Ascending aorta (tissue), 2 donors: ENCODE data around the gene NCAN. TPM values are rescaled to one million over a fixed set of nuclear protein-coding genes. Genes with fewer than 3 reads are reported as not detected.

ENCODE experiments used
- DNase-seq, 2 donors: peaks; one replicate each; pipeline ENCODE4 v3.0.0-alpha.2; 2019; ENCODE audit warnings: low spot score in 2 of 2
- H3K27ac ChIP-seq, 2 donors: fragments of 200-600 bp; sonication (generic); one replicate each; pipeline ENCODE4 v1.5.1; 2016 to 2017; ENCODE audit warnings: mild to moderate bottlenecking in 1 of 2
- H3K27me3 ChIP-seq: fragments of 200-600 bp; sonication (generic); one replicate; pipeline ENCODE4 v1.5.1; 2017
- H3K36me3 ChIP-seq, 2 donors: fragments of 200-600 bp; sonication (generic); one replicate each; pipeline ENCODE4 v1.5.1; 2016
- H3K4me1 ChIP-seq, 2 donors: fragments of 200-600 bp; sonication (generic); one replicate each; pipeline ENCODE4 v1.5.1; 2016 to 2017; ENCODE audit warnings: mild to moderate bottlenecking in 1 of 2
- H3K4me3 ChIP-seq, 2 donors: fragments of 200-600 bp; sonication (generic); one replicate each; pipeline ENCODE4 v1.5.1; 2016 to 2017; ENCODE audit warnings: mild to moderate bottlenecking in 1 of 2
- H3K9me3 ChIP-seq, 2 donors: fragments of 200-600 bp; sonication (generic); one replicate each; pipeline ENCODE4 v1.5.1; 2016
- intact Hi-C: fragments of 100-400 bp; cut with DNase I; formaldehyde crosslinking; loops from one replicate; pipeline ENCODE4 v1.15.1; 2023
- total RNA-seq: library from RNA; depleted of rRNA; stranded (reverse); fragments of >200 nt; gene quantifications from one replicate; pipeline ENCODE4 v1.1.0, GENCODE V29; 2016
- TF ChIP-seq, protein P1 (sequence below), 3 experiments: fragments of 200-600 bp in 2 of 3; fragments of 450-650 bp in 1 of 3; sonication (generic) in 2 of 3; IDR thresholded peaks; one replicate each; pipeline ENCODE4 v1.5.1; 2016 to 2019; ENCODE audit warnings: antibody characterized with exemption in 3 of 3, mild to moderate bottlenecking in 1 of 3, moderate library complexity in 1 of 3

Gene NCAN
- total RNA-seq, 1 donor from 2014 or later = not detected

DNA sequence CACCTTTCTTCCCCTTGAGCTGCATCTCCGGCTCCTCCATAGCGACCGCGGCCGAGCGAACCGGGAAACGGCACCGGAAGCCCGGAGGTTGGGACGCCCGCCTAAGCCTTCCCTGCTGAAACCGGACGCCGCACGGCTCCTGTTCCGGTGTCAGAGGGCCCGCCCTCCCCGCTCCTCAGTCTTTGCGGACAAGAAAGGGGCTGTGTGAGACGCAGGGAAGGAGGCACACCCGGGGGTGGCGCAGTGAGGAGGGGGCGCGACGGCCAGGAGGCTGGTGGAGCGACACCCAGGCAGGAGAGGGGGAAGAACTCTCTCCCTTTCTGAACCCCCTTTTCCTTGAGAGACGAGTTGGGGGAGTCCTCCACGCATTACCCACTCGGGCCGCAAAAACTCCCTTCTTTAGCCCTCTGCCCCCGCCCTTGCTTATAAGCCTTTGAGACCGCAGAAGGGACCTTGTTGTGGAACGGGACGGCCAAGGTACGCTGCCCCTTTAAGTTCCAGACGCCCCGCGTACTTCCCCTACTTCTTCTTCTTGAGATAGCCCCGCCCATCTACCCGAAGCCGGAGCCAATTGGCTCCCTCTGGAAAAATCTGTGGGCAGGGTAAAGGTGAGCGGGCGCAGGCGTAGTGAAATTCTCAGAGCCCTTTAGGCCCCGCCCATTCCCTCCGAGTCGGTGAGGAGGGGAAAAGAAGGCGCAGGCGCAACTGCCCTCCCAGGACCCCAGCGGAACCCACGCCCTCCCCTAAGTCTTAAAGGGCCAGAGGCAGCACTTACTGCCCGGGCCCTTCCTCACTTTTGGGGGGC, 19.5 kb upstream of the NCAN start, which contains the start of the genes BORCS8 and RFXANK:
TSS of gene BORCS8 (minus strand) at position 75 of the 805 bp plus-strand sequence. CDS start at position 40, 35 bp downstream.
TSS of gene RFXANK (plus strand) at position 181 of the 805 bp plus-strand sequence. CDS start 1,689 bp downstream, outside the sequence.
- peaks cover 26 to 33% of the 10 kb centered on the region in 2 donors for H3K4me1 ChIP-seq
- intact Hi-C loops = loop anchor here (1.0 to 10.0 kb wide), 7 partner anchors 11 to 323 kb away; partner anchors contain the start of genes GATAD2A, MAU2, NDUFA13 and NR2C2AP

DNA sequence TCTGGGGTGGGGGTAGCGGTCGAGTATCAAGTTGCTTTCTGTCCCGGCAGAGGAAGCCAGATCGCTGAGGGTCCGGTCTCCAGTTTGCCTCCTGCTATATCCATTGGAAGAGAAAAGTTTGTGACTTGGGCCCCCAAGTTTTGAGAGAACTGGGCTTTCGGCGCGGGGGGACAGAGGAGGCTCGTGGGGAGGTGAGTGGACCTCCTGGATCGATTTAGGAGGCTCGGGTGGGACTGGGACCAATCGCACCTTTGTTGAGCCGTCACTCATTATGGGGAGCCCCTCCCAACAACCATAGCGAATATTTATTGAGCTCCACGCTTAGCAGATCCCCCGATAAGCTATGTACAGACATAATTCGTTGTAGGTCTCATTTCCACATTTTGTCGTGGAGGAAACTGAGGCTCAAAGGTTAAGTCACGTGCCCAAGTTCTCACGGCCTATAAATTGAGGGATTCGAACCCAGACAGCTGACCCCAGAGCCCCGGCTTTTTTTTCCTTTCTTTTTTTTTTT, 18.8 kb upstream of the NCAN start:
- no peak for DNase-seq
- H3K4me3 ChIP-seq = peak overlapping the region; percentile 86 to 93
- intact Hi-C loops = loop anchor here (1.0 to 10.0 kb wide), 7 partner anchors 10 to 322 kb away; partner anchors contain the start of genes GATAD2A, MAU2, NDUFA13 and NR2C2AP
- no peaks in the 10 kb centered on the region for H3K9me3 ChIP-seq
- peak overlapping the region; percentile 74 to 99 for H3K27ac ChIP-seq
- H3K36me3 ChIP-seq = peaks cover 11 to 12% of the 10 kb centered on the region in 2 donors
- peaks cover 26 to 33% of the 10 kb centered on the region in 2 donors for H3K4me1 ChIP-seq
- H3K27me3 ChIP-seq = no peaks in the 10 kb centered on the region
- TF ChIP-seq, protein P1, sequence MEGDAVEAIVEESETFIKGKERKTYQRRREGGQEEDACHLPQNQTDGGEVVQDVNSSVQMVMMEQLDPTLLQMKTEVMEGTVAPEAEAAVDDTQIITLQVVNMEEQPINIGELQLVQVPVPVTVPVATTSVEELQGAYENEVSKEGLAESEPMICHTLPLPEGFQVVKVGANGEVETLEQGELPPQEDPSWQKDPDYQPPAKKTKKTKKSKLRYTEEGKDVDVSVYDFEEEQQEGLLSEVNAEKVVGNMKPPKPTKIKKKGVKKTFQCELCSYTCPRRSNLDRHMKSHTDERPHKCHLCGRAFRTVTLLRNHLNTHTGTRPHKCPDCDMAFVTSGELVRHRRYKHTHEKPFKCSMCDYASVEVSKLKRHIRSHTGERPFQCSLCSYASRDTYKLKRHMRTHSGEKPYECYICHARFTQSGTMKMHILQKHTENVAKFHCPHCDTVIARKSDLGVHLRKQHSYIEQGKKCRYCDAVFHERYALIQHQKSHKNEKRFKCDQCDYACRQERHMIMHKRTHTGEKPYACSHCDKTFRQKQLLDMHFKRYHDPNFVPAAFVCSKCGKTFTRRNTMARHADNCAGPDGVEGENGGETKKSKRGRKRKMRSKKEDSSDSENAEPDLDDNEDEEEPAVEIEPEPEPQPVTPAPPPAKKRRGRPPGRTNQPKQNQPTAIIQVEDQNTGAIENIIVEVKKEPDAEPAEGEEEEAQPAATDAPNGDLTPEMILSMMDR (IDR thresholded peaks at IDR 0.05) = no peak

More for the DNA sequence above, 19.5 kb upstream of the NCAN start, which contains the start of the genes BORCS8 and RFXANK:
- H3K4me3 ChIP-seq = peak within 1 kb of the TSS; percentile 86 to 93
- peaks cover 7% of the 10 kb centered on the region in 2 donors for H3K36me3 ChIP-seq
- DNase-seq = peak; percentile 94 to 100
- H3K9me3 ChIP-seq = no peaks in the 10 kb centered on the region
- no peaks in the 10 kb centered on the region for H3K27me3 ChIP-seq
- H3K27ac ChIP-seq = peak within 1 kb of the TSS; percentile 97 to 99
- TF ChIP-seq, protein P1 (IDR thresholded peaks at IDR 0.05) = no peak

DNA sequence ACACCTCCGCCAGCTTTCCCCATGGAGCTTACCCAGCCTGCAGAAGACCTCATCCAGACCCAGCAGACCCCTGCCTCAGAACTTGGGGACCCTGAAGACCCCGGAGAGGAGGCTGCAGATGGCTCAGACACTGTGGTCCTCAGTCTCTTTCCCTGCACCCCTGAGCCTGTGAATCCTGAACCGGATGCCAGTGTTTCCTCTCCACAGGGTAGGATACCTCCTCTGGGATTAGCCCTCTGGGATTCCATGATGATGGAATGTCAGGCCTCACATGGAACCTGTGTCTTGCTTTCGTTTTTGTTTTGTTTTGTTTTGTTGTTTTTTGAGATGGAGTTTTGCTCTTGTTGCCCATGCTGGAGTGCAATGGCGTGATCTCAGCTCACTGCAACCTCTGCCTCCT, 17.8 kb upstream of the NCAN start:
- no peak for DNase-seq
- Histone ChIP-seq H3K4me3 (peak overlapping the region; percentile 86 to 93), H3K9me3 (no peaks in the 10 kb centered on the region), H3K4me1 (peaks cover 26 to 33% of the 10 kb centered on the region in 2 donors), H3K27me3 (no peaks in the 10 kb centered on the region), H3K27ac (no peak overlapping the region), H3K36me3 (peaks cover 18 to 22% of the 10 kb centered on the region in 2 donors)
- intact Hi-C loops = loop anchor here (2.0 to 10.0 kb wide), 6 partner anchors 55 to 321 kb away; partner anchors contain the start of genes GATAD2A, MAU2, NDUFA13 and SLC25A42
- TF ChIP-seq, protein P1 (IDR thresholded peaks at IDR 0.05) = no peak

DNA sequence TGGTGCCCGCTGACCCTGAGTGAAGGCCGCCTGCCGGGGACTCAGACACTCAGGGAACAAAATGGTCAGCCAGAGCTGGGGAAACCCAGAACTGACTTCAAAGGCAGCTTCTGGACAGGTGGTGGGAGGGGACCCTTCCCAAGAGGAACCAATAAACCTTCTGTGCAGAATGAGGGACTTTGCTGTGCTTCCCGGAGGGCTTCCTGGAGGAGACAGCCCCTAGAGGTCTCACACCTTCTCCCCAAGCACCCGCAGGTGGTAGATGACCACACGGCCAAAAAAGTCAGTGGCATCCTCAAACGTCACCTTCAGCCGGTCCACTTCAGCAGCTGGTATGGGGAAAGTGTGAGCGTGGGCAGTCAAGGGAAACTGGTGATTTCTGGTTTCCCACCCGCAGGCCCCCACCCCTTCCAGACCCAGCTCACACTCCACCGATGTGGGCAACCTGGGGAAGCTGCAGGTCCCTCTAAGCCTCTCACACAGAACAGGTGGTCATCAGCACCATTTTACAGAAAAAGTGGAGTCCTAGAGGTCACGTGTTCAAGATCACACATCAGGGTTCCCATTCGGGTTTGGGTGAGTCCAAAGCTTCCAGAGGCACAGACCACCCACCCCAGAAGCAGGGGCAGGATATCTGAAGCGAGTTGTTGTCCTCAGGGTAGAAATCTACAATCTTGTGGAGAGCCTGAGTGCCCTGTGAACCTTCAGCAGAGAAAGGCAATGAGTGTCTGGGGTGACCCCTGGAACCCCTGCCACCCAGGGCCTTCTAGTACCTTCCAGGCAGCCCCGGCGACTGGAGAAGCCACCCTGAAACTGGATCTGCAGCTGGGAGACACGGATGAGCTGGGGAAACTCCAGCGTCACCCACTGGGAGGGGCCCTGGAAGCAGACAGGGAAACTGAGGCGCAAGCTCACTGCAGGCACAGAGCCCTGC, 9.8 kb upstream of the NCAN start:
- no peaks in the 10 kb centered on the region for H3K9me3 ChIP-seq
- peak overlapping the region; percentile 65 to 81 for H3K4me3 ChIP-seq
- peaks cover 0 to 5% of the 10 kb centered on the region in 2 donors for H3K4me1 ChIP-seq
- H3K27me3 ChIP-seq = no peaks in the 10 kb centered on the region
- TF ChIP-seq, protein P1 (IDR thresholded peaks at IDR 0.05) = no peak
- no peak overlapping the region for H3K27ac ChIP-seq
- H3K36me3 ChIP-seq = peaks cover 16 to 27% of the 10 kb centered on the region in 2 donors
- intact Hi-C loops = no loop called here
- no peak for DNase-seq

DNA sequence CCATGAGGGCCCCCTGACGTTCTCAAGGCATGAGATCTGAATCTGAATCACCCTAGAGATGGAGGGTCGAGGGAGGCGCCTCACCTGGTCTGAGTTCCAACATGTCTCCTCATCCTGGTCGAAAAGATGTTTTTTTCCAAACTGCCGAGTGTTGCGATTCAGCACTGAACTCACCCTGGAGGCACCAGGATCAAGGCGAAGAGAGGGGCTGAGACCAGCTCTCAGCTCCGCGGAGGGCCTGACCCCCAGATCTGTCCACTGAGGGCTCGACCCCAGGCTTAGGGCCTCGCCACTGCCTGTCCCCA, 9.1 kb upstream of the NCAN start:
- TF ChIP-seq, protein P1 (IDR thresholded peaks at IDR 0.05) = no peak
- H3K4me3 ChIP-seq = peak overlapping the region; percentile 65 to 81
- intact Hi-C loops = loop anchor here (1.0 kb wide), 1 partner anchor 10 kb away; the partner anchor contains the start of genes BORCS8 and RFXANK
- H3K4me1 ChIP-seq = peaks cover 0 to 5% of the 10 kb centered on the region in 2 donors
- peak overlapping the region; percentile 69 to 70 for H3K27ac ChIP-seq
- H3K36me3 ChIP-seq = peaks cover 11 to 21% of the 10 kb centered on the region in 2 donors
- no peak for DNase-seq
- H3K9me3 ChIP-seq = no peaks in the 10 kb centered on the region
- no peaks in the 10 kb centered on the region for H3K27me3 ChIP-seq
